CD4-positive, alpha-beta T cell (primary cell): ENCODE data around the gene GABARAP. TPM values are rescaled to one million over a fixed set of nuclear protein-coding genes. Genes with fewer than 3 reads are reported as not detected.
A peak's percentile ranks its signal among the peaks of the same experiment; 100 is the strongest.

ENCODE experiments used
- ATAC-seq: fragments of 200-7000 bp; cut with Tn5 transposase; one replicate; pipeline ENCODE4 v1.10.0; 2022; ENCODE audit warnings: mild to moderate bottlenecking; ENCODE audit not compliant: poor library complexity
- CTCF ChIA-PET: fragments of 350-600 bp; sonication (Branson Sonifier 250); formaldehyde crosslinking; loops from one replicate; lab custom pipeline; 2021; ENCODE audit warnings: antibody characterized with exemption, inconsistent platforms; lab: Charles Lee
- POLR2A ChIA-PET: fragments of 350-600 bp; sonication (Branson Sonifier 250); formaldehyde crosslinking; loops from one replicate; lab custom pipeline; 2021; ENCODE audit warnings: antibody characterized with exemption, inconsistent platforms; lab: Charles Lee
- DNase-seq, 14 experiments: peaks; one replicate each; pipeline ENCODE4 v3.0.0-alpha.2; 2013 to 2020; ENCODE audit warnings: mixed read lengths in 2 of 14
- H3K27ac ChIP-seq, 2 donors: one replicate each; pipeline versions ENCODE4 v1.5.1 to v1.7.0; 2013; ENCODE audit warnings: low read length in 2 of 2, low read depth in 1 of 2, mild to moderate bottlenecking in 1 of 2
- H3K27me3 ChIP-seq, 2 experiments: 1 replicate in 1 of 2; 2 replicates in 1 of 2; pipeline versions ENCODE4 v1.6.1 to v1.7.0; 2013; ENCODE audit warnings: low read length in 2 of 2, control low read depth in 1 of 2, mild to moderate bottlenecking in 1 of 2, moderate library complexity in 1 of 2; ENCODE audit not compliant: insufficient read depth in 2 of 2, control insufficient read depth in 1 of 2
- H3K36me3 ChIP-seq: one replicate; pipeline ENCODE4 v1.6.1; 2013; ENCODE audit warnings: low read length, control low read depth; ENCODE audit not compliant: insufficient read depth
- H3K4me1 ChIP-seq: one replicate; pipeline ENCODE4 v1.6.1; 2013; ENCODE audit warnings: low read length, control low read depth; ENCODE audit not compliant: insufficient read depth
- H3K4me3 ChIP-seq: one replicate; pipeline ENCODE4 v1.5.1; 2013; ENCODE audit warnings: mild to moderate bottlenecking, low read length, moderate library complexity
- H3K9me3 ChIP-seq, 2 experiments: 1 replicate in 1 of 2; 2 replicates in 1 of 2; pipeline versions ENCODE4 v1.6.1 to v1.7.0; 2013; ENCODE audit warnings: low read length in 2 of 2, mild to moderate bottlenecking in 2 of 2, control low read depth in 1 of 2, moderate library complexity in 1 of 2; ENCODE audit not compliant: control insufficient read depth in 1 of 2, insufficient read depth in 1 of 2
- H3K27ac Mint-ChIP-seq: one replicate; pipeline ENCODE4 v1.8.0; 2020; ENCODE audit warnings: mixed read lengths
- H3K27me3 Mint-ChIP-seq: one replicate; pipeline ENCODE4 v1.8.0; 2021; ENCODE audit warnings: mixed read lengths
- H3K36me3 Mint-ChIP-seq: one replicate; pipeline ENCODE4 v1.8.0; 2021; ENCODE audit warnings: low read depth, mixed read lengths
- H3K4me1 Mint-ChIP-seq: one replicate; pipeline ENCODE4 v1.8.0; 2021; ENCODE audit warnings: low read depth, mixed read lengths
- H3K4me3 Mint-ChIP-seq: one replicate; pipeline ENCODE4 v1.8.0; 2020; ENCODE audit warnings: mild to moderate bottlenecking, mixed read lengths
- H3K9me3 Mint-ChIP-seq: one replicate; pipeline ENCODE4 v1.8.0; 2020; ENCODE audit warnings: mixed read lengths
- intact Hi-C, 2 experiments: fragments of 100-400 bp; cut with DNase I in 1 of 2; cut with micrococcal nuclease in 1 of 2; formaldehyde crosslinking; loops; one replicate each; pipeline versions ENCODE4 v1.15.1 to v1.9.0; 2023 to 2025; cut with DNase I, micrococcal nuclease
- total RNA-seq, 174 experiments: library from RNA in 2 of 174; stranded (reverse) in 2 of 174; gene quantifications; one replicate each; pipeline ENCODE4 v1.2.3 and lab custom pipeline; 2021 to 2026
- TF ChIP-seq, protein P1 (sequence below): fragments of 200-600 bp; IDR thresholded peaks from one replicate; pipeline ENCODE4 v1.8.0; 2022; ENCODE audit warnings: antibody characterized with exemption, mild to moderate bottlenecking

GABARAP gene
- total RNA-seq, 2 experiments from 2014 or later = 182 to 195 TPM

GRCh38 chr17:7237761-7238419, 4.4 kb downstream of the GABARAP start:
- peak; percentile 12 for ATAC-seq
- Histone ChIP-seq H3K27me3 (no peaks in the 10 kb centered on the region), H3K36me3 (peaks cover 34% of the 10 kb centered on the region), H3K4me1 (peaks cover 69% of the 10 kb centered on the region), H3K4me3 (peak overlapping the region; percentile 93), H3K9me3 (no peaks in the 10 kb centered on the region), H3K27ac (peak overlapping the region; percentile 39 to 88)
- peaks cover 78% of the 10 kb centered on the region for H3K36me3 Mint-ChIP-seq
- peak overlapping the region; percentile 94 for H3K4me3 Mint-ChIP-seq
- TF ChIP-seq, protein P1, sequence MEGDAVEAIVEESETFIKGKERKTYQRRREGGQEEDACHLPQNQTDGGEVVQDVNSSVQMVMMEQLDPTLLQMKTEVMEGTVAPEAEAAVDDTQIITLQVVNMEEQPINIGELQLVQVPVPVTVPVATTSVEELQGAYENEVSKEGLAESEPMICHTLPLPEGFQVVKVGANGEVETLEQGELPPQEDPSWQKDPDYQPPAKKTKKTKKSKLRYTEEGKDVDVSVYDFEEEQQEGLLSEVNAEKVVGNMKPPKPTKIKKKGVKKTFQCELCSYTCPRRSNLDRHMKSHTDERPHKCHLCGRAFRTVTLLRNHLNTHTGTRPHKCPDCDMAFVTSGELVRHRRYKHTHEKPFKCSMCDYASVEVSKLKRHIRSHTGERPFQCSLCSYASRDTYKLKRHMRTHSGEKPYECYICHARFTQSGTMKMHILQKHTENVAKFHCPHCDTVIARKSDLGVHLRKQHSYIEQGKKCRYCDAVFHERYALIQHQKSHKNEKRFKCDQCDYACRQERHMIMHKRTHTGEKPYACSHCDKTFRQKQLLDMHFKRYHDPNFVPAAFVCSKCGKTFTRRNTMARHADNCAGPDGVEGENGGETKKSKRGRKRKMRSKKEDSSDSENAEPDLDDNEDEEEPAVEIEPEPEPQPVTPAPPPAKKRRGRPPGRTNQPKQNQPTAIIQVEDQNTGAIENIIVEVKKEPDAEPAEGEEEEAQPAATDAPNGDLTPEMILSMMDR = no peak
- DNase-seq = peak; percentile 63 to 91 (median 81)
- peaks cover 68% of the 10 kb centered on the region for H3K4me1 Mint-ChIP-seq
- ChIA-PET CTCF (interaction anchor here (1.8 kb wide), 1 partner anchor 17 kb away, joined by 5 read pairs; no protein-coding TSS in a partner anchor), POLR2A (interaction anchor here (0.7 to 17.0 kb wide), 15 partner anchors 13 to 882 kb away, joined by 3 to 234 read pairs (median 4); partner anchors contain the start of genes ACADVL, ACAP1, CTDNEP1 and DLG4)
- H3K27me3 Mint-ChIP-seq = peaks cover 4% of the 10 kb centered on the region
- peak overlapping the region; percentile 93 for H3K27ac Mint-ChIP-seq
- no peaks in the 10 kb centered on the region for H3K9me3 Mint-ChIP-seq
- intact Hi-C loops = loop anchor here (1.0 to 10.0 kb wide), 2 partner anchors 18 to 607 kb away; no protein-coding TSS in a partner anchor

- Histone ChIP-seq H3K27ac (peak overlapping the region in 1 of 2 donors; percentile 88), H3K27me3 (no peaks in the 10 kb centered on the region), H3K4me1 (peaks cover 72% of the 10 kb centered on the region), H3K9me3 (no peaks in the 10 kb centered on the region), H3K36me3 (peaks cover 34% of the 10 kb centered on the region), H3K4me3 (peak overlapping the region; percentile 93)
- Mint-ChIP-seq H3K27ac (peak overlapping the region; percentile 93), H3K36me3 (peaks cover 74% of the 10 kb centered on the region), H3K4me1 (peaks cover 65% of the 10 kb centered on the region), H3K9me3 (no peaks in the 10 kb centered on the region), H3K4me3 (peak overlapping the region; percentile 94), H3K27me3 (no peaks in the 10 kb centered on the region)
- CTCF ChIA-PET = interaction anchor here (1.8 to 3.5 kb wide), 2 partner anchors 16 kb away, joined by 5 to 19 read pairs; partner anchors contain the start of genes ACADVL and DLG4
- POLR2A ChIA-PET = interaction anchor here (0.7 to 17.0 kb wide), 10 partner anchors 13 to 883 kb away, joined by 3 to 234 read pairs (median 4); partner anchors contain the start of genes ACADVL, ACAP1, CTDNEP1 and DLG4
- intact Hi-C loops = loop anchor here (1.0 to 10.0 kb wide), 2 partner anchors 17 to 607 kb away; no protein-coding TSS in a partner anchor
- ATAC-seq (no peak), DNase-seq (no peak)
- TF ChIP-seq, protein P1 = no peak
These were observed 4.9 kb downstream of the GABARAP start for GRCh38 chr17:7237266-7237760.

DNA sequence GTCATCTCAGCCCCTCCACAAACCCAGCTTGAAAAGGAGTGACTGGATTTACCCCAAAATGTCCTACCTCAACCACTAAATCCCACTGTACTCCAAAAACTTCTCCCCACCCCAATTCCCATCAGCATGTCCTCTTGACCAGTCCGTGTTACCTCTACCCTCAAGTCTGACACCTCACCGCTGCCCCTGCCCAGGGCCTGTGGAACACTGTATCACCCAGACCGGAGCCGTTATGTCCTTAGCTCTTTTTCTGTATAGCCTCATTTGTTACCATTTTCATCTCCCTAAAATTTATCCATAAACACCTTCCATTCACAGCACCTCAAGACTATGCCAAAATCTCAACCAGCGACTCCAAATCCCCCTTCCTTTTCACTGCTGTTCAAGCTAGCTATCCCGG, 5.4 kb downstream of the GABARAP start:
- POLR2A ChIA-PET = interaction anchor here (0.7 to 17.0 kb wide), 5 partner anchors 14 to 249 kb away, joined by 3 to 234 read pairs (median 4); partner anchors contain the start of genes ACADVL, CTDNEP1, DLG4 and ELP5
- Histone ChIP-seq H3K4me1 (peaks cover 75% of the 10 kb centered on the region), H3K27me3 (no peaks in the 10 kb centered on the region), H3K36me3 (peaks cover 34% of the 10 kb centered on the region), H3K27ac (no peak overlapping the region), H3K4me3 (no peak overlapping the region), H3K9me3 (no peaks in the 10 kb centered on the region)
- intact Hi-C loops = loop anchor here (1.0 to 10.0 kb wide), 2 partner anchors 17 to 608 kb away; no protein-coding TSS in a partner anchor
- ATAC-seq = no peak
- CTCF ChIA-PET = interaction anchor here (3.5 kb wide), 1 partner anchor 16 kb away, joined by 19 read pairs; the partner anchor contains the start of genes ACADVL and DLG4
- H3K27ac Mint-ChIP-seq = peak overlapping the region; percentile 93
- TF ChIP-seq, protein P1 = no peak
- no peaks in the 10 kb centered on the region for H3K27me3 Mint-ChIP-seq
- H3K4me3 Mint-ChIP-seq = peak overlapping the region; percentile 94
- H3K36me3 Mint-ChIP-seq = peaks cover 74% of the 10 kb centered on the region
- H3K4me1 Mint-ChIP-seq = peaks cover 65% of the 10 kb centered on the region
- H3K9me3 Mint-ChIP-seq = no peaks in the 10 kb centered on the region
- DNase-seq = no peak
